Tongue (tissue), 2 donors: ENCODE measurements around the gene CCDC85C. TPM values are rescaled to one million over a fixed set of nuclear protein-coding genes. Genes with fewer than 3 reads are reported as not detected.
A peak's percentile ranks its signal among the peaks of the same experiment; 100 is the strongest.

Experiments
- DNase-seq: peaks from one replicate; pipeline ENCODE4 v3.0.0-alpha.2; 2015
- total RNA-seq: library from RNA; depleted of rRNA; stranded (reverse); fragments of >200 nt; gene quantifications from one replicate; pipeline ENCODE4 v1.2.3, GENCODE V29; 2014

Gene CCDC85C
- total RNA-seq, 1 donor from 2014 or later: 8.4 TPM

GRCh38 chr14:99605299-99605961 lies 1.4 kb upstream of the CCDC85C start:
- peak; percentile 78 for DNase-seq

DNA sequence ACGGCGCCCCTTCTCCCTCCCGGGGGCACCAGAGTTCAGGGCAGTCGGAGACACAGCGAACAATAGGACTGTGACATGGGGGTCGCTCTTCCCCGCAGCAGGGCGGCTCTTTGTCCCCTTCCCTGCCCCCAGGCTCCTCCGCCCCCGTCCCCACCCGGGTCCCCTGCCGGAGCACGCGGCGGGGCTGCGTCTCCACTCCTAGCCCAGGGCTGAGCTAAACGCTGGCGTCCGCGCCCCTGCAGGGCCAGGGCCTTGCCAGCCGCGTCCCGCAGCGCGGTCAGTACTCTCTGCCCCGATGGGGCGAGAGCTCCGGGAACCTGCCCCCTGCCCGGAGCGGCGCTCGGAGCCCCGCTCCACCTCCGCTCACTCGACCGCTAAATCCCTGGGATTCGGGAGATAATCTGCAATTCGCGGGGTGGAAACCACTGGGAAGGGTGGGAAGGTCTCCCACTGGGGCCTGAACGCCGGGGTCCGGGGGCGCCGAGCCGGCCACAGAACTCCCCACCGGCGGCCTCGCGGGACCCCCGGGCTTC lies 825 bp upstream of the CCDC85C start:
- DNase-seq: no peak

- peak; percentile 98 for DNase-seq
These were observed 315 bp upstream of the CCDC85C start for GRCh38 chr14:99604278-99604765.

DNA sequence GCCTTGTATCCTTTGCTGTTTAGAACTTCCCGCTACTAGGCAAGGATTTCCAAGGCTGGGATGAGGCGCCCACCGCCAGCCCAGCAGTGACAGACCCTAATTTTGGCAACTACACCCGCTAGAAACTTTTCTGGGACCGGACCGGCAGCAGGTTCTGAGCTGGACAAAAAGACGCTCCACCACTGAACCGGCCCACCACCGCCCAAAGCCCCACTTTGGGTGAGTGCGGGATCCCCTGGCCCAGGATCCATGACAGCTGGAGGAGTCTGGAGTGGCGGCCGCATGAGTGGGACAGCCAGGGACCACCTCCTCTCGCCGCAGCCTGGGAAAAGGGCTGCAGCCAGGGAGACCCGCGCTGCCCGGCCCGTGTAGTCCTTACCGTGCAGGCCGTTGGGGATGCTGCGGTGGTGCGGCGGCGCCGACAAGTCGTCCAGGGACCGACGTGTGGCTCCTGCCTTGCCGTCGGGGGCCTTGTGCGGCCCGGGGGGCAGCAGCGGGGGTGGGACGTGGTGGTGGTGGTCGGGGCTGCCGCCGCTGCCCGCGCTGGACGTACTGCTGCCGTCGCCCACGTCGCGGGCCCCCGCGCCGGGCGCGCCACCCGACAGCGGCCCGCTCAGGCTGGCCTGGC lies 1.1 kb downstream of the CCDC85C start:
- no peak for DNase-seq

DNA sequence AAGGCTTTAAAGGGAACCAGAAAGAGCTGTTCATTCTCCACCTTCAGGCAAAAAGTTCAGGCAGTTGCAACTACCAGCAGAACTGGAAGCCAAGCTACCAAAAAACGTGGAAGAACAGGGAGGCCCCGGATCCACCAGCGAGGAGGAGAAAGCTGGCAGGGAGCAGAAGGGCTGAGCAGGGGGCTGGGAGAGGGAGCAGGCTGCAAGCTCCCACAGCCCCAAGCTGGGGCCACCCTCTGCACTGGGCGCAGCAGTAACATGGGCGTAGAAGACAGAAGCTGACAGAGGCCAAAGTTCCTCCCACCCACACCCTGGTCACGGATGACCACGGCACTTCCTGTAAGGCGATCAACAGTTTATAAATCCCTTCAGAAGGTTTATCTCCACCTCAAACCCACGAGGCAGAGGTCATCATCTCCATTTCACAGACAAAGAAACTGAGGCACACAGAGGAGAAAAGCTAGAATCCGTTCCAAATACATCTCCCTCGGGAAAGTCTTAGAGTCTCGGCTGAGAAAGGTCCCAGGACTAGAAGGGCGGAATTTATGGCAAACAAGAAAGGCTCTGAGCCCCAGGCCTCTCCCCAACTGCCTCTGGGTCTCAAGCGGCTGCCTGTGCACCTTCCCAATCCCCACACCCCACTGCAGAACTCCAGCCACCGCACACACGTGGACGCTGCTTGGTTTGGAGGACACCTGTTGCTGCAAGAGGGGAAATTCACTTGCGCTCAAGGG lies 1.8 kb downstream of the CCDC85C start:
- peak; percentile 40 for DNase-seq

DNA sequence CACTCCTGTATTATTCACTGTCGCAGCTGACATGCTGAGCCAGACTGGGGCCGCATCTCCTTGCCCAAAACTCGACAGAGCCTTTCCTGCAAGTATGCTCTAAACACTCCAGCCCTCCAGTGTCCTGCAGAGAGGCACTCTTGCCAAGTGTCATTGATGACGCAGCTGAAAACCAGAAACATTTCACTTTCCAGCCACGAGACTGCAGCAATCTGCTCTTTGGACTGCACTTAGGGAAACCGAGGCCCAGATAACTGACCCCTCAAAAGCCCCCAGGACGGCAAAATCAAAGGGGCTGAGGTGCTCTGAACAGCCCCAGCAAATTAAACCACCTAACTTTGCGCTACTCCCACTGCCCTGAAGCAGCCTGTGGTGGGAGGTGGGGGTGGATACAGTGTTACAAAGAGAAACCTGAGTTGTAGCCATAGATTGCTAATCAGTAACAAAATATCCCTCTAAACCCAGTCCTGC lies 2.6 kb downstream of the CCDC85C start:
- DNase-seq: no peak

DNA sequence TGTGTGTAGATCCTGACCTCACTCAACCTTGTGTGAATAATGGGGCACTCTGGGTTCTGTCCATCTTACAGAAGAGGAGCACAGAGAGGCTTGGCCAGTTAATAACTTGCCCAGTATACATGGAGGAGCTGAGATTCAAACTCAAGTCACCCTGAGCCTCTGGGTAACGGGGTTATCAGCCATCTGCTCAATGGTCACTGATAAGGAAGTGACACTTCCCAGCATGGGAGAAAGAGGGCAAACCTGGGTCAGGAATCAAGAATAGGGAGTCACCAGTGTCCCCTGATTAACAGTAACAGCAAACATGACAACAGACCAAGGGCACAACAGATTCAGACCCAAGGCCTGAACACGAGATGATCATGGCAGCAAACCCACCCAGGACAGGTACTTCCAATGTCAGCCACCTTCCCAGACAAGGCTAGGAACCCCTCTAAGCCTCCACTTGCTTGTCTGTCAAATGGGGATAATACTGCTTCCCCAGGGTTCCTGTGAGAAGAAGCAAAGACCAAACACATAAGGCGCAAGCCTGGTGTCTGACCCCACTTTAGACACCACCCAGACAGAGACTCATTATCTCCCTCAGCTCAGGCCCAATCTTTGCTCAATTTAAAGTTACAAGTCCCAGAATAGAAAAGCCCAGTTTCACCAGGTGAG lies 3.6 kb downstream of the CCDC85C start:
- no peak for DNase-seq

- DNase-seq: no peak
These were observed 4.6 kb downstream of the CCDC85C start for GRCh38 chr14:99599393-99599792.

DNA sequence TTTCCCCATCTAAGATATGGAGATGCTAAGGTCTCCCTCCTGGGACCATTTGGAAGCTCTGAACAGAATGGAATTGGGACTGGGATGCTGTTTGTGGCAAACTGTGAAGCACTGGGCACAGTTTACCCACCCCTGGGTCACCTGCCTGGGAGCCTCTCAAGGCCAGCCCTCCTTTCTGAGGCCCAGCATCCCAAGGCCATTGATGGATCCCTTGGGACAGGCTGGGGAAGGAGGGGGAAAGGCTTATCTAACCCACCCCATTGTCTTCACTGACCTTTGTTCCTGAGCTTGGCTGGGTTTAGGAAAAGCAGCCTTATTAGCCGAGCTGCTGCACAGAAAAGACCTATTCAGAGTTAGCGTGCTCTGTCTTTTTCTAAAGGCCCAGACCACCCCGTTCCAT lies 5.2 kb downstream of the CCDC85C start:
- no peak for DNase-seq

DNA sequence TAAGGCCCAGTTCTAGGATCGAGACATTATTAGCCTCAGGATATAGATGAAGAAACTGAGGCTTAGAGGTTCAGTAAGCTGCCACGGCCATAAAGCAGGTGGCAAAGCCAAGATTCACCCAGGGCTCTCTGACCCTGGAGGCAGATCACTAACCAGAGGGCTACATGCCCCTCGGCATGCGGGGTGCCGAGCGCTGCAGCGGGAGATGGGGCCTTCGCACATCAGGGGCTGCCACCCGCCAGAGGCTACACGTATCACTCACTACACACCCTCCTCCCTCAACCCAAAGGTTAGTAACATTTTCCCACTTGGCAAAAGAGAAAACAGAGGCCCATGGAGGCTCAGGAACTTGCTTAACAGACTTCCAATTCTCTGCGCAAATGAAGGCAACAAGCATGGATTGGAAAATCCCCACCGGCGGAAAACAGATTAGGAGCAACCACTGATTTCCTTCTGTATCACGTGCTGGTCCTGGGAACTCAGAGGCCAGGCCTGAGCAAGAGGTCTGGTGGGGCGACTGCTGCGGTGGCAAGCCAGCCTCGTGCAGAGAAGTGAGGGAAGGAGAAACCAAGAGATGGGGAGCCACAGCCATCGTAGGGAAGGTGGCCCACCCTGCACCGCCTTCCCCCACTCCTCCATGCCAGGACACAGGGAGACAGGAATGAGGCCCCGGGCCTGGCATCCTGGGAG lies 6.0 kb downstream of the CCDC85C start:
- DNase-seq: no peak

DNA sequence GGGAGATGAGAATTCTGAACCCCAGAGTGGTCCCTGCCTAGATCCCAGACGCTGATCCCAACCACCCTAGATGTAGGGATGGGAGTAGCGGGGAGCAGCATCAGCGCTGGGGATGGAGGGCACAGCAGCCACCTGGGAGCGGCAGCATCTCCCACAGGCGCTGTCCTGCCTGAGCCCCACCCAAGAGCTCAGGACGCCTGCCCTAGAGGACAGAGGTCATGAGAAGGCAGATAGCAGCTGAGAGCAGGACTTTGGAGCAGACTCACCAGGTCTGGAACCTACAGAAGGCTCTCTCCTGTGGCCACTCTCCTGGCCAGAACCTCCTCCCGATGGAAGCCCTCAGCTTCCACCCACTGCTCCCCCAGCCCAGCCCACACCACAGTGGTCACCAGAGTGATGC lies 7.2 kb downstream of the CCDC85C start:
- DNase-seq: no peak

DNA sequence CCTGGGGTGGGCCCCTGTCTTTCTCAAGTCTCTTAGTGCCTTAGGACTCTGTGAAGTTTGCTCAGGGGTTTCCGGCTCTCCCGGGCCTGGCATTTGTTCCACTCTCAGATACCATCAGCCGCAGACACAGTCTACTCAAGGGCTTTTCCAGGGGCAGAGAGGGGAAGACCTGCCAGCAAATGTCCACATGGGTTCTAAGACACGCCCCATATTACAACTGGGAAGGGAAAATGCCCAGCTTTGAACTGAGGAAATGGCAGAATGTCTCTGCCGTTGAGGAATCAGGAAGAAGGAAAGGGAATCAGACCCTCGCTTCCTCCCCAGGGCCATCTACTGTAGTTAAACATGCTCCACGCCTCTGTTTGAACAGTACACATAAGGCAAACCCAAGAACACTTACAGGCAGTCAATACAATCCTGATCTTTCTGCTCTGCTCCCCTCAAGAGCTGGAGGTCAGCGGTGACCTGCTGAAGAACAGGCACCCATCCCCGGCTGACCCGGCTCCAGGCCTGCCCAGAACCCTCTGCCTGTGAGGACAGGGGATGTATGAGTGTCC lies 7.9 kb downstream of the CCDC85C start:
- peak; percentile 26 for DNase-seq

DNA sequence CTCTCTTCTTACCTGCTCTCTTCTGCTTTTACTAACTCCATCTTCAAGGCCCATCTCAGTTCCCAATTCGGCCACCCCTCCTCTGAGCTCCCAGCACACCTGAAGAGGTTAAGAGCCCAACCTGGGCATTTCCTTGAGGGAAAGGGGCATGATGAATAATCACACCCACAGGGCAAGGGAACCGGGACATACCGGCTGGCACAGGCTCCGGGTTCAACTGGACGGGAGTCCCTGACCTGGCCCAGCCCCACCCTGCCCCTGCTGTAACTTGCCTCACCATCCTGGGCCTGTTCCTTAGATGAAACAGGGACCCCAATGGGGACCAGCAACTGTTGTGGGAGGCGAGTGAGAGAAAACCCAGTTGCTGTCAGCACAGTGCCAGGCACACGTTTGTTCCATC lies 8.5 kb downstream of the CCDC85C start:
- no peak for DNase-seq

DNA sequence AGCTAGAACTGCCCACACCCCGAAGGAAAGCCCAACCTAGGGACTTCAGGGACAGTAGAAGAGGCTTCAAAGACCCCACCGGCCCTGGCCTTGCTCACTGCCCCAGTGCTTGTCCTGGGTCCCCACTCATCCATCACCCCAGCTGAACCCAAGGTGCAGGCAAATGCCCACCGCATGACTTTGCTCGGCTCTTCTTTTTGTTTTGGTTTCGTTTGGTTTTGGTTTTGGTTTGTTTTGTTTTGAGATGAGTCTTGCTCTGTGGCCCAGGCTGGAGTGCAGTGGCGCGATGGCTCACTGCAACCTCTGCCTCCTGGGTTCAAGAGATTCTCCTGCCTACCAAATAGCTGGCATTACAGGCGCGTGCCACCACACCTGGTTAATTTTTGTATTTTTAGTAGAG lies 9.0 kb downstream of the CCDC85C start:
- DNase-seq: no peak

GRCh38 chr14:99593971-99594841 lies 9.8 kb downstream of the CCDC85C start:
- no peak for DNase-seq

- DNase-seq: no peak
These were observed 10.9 kb downstream of the CCDC85C start for GRCh38 chr14:99592933-99593753.

GRCh38 chr14:99592394-99592793 lies 11.6 kb downstream of the CCDC85C start:
- DNase-seq: no peak

GRCh38 chr14:99590746-99591555 lies 13.1 kb downstream of the CCDC85C start:
- no peak for DNase-seq
